ENCODE data around the gene TRMT11.
"Not testable (repeated sequence)": the region's sequence is repeated elsewhere in the genome, so short reads cannot be mapped to it uniquely, and the experiment has no call there.

TRMT11 gene

DNA sequence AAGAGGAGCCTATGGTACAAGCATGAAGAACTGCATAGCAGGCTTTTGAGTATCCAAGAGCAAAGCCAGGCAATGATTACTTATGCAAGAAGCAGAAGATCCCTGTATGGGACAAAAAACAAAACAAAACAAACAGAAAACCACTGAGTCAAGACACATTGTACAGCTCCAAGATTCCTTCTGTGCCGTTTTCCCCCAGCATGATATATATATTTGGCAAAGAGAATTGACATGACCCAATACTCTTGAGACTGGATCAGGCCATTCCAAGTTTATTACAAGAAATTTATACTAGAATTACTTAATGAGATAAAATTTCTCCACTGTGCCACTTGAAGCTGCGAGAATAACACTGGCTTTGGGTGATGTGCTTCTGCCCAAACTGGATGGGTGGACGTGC, 65.5 kb downstream of the TRMT11 start:
- no peak for FAIRE-seq
- no peak for DNase-seq (ENCODE audit: insufficient read length, low spot score)

DNA sequence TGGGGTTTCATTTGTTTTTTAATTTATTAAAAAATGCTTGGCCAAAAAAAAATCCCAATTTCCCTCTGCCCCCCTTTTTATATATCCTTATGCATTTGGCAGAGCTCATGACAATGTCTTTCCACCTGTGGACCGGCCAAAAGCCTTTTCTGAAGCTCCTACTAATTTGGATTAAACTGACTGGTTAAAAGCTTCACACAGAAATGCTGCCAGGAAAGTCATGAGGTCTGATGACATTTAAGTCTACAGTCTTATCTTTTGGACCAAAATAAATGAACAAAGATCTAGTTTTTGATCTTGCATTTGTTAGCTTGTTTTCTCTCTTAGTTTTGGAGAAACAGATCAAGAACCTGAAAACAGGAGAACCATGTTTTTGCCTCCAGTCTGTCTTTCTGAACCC, 66.1 kb downstream of the TRMT11 start:
- no peak for TF ChIP-seq SPI1 (IDR thresholded peaks at IDR 0.05; ENCODE audit: low read depth, low read length)
- no peak for TF ChIP-seq POLR2AphosphoS5 (IDR thresholded peaks at IDR 0.05; ENCODE audit: low read depth, low read length)
- no peak for TF ChIP-seq TAF1 (IDR thresholded peaks at IDR 0.05; ENCODE audit: low read depth, low read length)
- no peak for TF ChIP-seq PAX5 (IDR thresholded peaks at IDR 0.05; ENCODE audit: insufficient read depth, low read length, severe bottlenecking)
- TF ChIP-seq POLR2A (IDR thresholded peaks at IDR 0.05; ENCODE audit: low read depth, low read length) = no peak
- TF ChIP-seq POU2F2 (IDR thresholded peaks at IDR 0.05; ENCODE audit: low read depth, low read length) = no peak
- no peak for DNase-seq (ENCODE audit: insufficient read length, low spot score)
- FAIRE-seq = no peak

More for the DNA sequence above, 65.5 kb downstream of the TRMT11 start:
- TF ChIP-seq PAX5 (IDR thresholded peaks at IDR 0.05; ENCODE audit: insufficient read depth, low read length, severe bottlenecking) = no peak
- no peak for TF ChIP-seq TAF1 (IDR thresholded peaks at IDR 0.05; ENCODE audit: low read depth, low read length)
- no peak for TF ChIP-seq POLR2A (IDR thresholded peaks at IDR 0.05; ENCODE audit: low read depth, low read length)
- no peak for TF ChIP-seq POU2F2 (IDR thresholded peaks at IDR 0.05; ENCODE audit: low read depth, low read length)
- no peak for TF ChIP-seq SPI1 (IDR thresholded peaks at IDR 0.05; ENCODE audit: low read depth, low read length)
- TF ChIP-seq POLR2AphosphoS5 (IDR thresholded peaks at IDR 0.05; ENCODE audit: low read depth, low read length) = no peak

DNA sequence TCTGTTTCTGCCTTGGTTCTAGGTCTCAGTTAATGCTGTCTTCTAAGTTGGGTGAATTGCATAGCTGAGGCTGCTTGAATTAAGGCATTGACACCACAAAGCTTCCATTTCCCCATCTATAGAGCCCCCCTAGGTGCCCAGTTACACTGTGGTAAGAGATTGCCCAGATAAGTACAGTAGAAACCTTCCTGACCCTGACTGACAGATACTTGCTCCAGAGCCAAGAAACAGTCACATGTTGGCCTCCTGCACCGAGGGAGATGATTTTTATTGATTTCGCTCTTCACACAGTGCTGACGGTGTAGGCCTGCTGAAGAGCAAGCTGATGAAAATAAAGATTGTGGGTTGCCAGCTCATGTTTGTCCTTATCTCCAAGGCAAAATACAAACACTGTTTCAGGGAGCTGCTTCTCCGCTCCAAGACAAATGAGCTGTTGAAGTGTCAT, 67.9 kb downstream of the TRMT11 start:
- DNase-seq (ENCODE audit: insufficient read length, low spot score) (no peak), FAIRE-seq (no peak)
- TF ChIP-seq SPI1 (IDR thresholded peaks at IDR 0.05; ENCODE audit: low read depth, low read length) = no peak
- TF ChIP-seq POLR2A (IDR thresholded peaks at IDR 0.05; ENCODE audit: low read depth, low read length) = no peak
- no peak for TF ChIP-seq POLR2AphosphoS5 (IDR thresholded peaks at IDR 0.05; ENCODE audit: low read depth, low read length)
- no peak for TF ChIP-seq TAF1 (IDR thresholded peaks at IDR 0.05; ENCODE audit: low read depth, low read length)
- TF ChIP-seq PAX5 (IDR thresholded peaks at IDR 0.05; ENCODE audit: insufficient read depth, low read length, severe bottlenecking) = no peak
- TF ChIP-seq POU2F2 (IDR thresholded peaks at IDR 0.05; ENCODE audit: low read depth, low read length) = no peak

DNA sequence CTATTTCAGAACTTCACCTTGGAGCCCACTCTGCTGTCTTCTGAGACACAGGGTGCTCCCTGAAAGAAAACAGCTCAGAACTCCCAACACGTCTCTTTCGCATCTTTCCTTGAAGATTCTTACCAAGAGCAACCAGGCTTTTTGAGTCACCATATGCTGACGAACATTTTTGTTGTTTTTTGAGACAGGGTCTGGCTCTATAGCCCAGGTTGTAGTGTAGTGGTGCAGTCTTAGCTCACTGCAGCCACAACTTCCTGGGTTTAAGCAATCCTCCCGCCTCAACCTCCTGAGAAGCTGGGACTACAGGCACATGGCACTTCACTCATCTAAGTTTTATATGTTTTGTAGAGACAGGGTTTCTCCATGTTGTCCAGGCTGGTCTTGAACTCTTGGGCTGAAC, 68.5 kb downstream of the TRMT11 start:
- DNase-seq (ENCODE audit: insufficient read length, low spot score) (no peak), FAIRE-seq (no peak)
- TF ChIP-seq POLR2A (IDR thresholded peaks at IDR 0.05; ENCODE audit: low read depth, low read length) = no peak
- TF ChIP-seq SPI1 (IDR thresholded peaks at IDR 0.05; ENCODE audit: low read depth, low read length) = no peak
- no peak for TF ChIP-seq POLR2AphosphoS5 (IDR thresholded peaks at IDR 0.05; ENCODE audit: low read depth, low read length)
- TF ChIP-seq POU2F2 (IDR thresholded peaks at IDR 0.05; ENCODE audit: low read depth, low read length) = no peak
- no peak for TF ChIP-seq TAF1 (IDR thresholded peaks at IDR 0.05; ENCODE audit: low read depth, low read length)
- TF ChIP-seq PAX5 (IDR thresholded peaks at IDR 0.05; ENCODE audit: insufficient read depth, low read length, severe bottlenecking) = no peak

DNA sequence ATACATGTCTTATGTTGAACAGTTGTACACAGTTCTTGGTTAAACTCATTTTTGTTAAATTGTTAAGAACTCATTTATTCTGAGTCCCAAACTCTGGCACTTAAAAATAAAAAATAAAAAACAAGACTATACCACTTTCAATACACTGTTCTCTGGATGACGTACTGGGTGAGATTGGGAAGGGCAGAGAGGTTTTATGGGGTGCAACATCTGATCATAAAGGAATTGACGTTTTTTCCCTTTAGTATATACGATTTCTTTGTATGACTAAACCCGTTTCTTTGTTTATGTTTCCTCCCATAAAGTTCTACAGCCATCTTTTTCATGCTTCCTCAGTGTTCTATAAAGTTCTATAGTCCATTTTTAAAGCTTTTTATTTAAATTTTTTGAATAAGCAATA, 69.1 kb downstream of the TRMT11 start:
- no peak for TF ChIP-seq TAF1 (IDR thresholded peaks at IDR 0.05; ENCODE audit: low read depth, low read length)
- TF ChIP-seq POLR2A (IDR thresholded peaks at IDR 0.05; ENCODE audit: low read depth, low read length) = no peak
- no peak for TF ChIP-seq SPI1 (IDR thresholded peaks at IDR 0.05; ENCODE audit: low read depth, low read length)
- no peak for TF ChIP-seq POLR2AphosphoS5 (IDR thresholded peaks at IDR 0.05; ENCODE audit: low read depth, low read length)
- TF ChIP-seq POU2F2 (IDR thresholded peaks at IDR 0.05; ENCODE audit: low read depth, low read length) = no peak
- no peak for TF ChIP-seq PAX5 (IDR thresholded peaks at IDR 0.05; ENCODE audit: insufficient read depth, low read length, severe bottlenecking)
- FAIRE-seq (no peak), DNase-seq (ENCODE audit: insufficient read length, low spot score) (no peak)

DNA sequence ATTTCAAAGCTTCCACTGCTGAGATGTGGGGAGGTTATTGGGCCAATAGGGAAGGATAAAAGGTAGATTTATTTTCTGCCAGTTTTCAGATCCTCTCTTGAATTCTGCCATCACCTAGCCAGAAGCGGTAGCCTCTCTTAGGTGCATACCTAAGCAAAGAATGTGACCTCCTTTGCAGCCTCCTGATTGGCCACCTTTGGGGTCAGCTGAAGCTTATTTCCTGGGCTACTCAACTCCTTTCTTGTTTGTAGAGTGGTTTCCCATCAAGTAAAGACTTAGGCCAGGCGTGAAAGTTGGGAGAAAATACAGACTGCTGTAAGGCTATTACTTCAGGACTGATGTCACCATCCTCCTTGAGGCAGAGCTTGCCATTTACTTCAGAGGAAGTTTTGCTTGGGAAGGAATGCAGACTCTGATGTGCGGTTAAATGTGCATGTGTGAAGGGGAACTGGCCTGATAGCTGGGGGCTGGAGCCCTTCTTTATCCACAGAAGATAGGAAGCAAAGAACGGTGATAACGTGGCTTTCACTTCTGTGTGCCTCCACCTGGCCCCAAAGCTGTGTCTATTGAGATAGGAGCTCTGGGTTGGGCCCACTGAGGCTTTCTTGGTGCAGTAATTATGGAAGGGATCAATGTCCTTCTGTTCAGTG, 70.1 kb downstream of the TRMT11 start:
- TF ChIP-seq TAF1 (IDR thresholded peaks at IDR 0.05; ENCODE audit: low read depth, low read length) (no peak), POLR2AphosphoS5 (IDR thresholded peaks at IDR 0.05; ENCODE audit: low read depth, low read length) (no peak), SPI1 (IDR thresholded peaks at IDR 0.05; ENCODE audit: low read depth, low read length) (no peak), PAX5 (IDR thresholded peaks at IDR 0.05; ENCODE audit: insufficient read depth, low read length, severe bottlenecking) (no peak), POU2F2 (IDR thresholded peaks at IDR 0.05; ENCODE audit: low read depth, low read length) (no peak), POLR2A (IDR thresholded peaks at IDR 0.05; ENCODE audit: low read depth, low read length) (no peak)
- DNase-seq (ENCODE audit: insufficient read length, low spot score) = no peak
- no peak for FAIRE-seq

DNA sequence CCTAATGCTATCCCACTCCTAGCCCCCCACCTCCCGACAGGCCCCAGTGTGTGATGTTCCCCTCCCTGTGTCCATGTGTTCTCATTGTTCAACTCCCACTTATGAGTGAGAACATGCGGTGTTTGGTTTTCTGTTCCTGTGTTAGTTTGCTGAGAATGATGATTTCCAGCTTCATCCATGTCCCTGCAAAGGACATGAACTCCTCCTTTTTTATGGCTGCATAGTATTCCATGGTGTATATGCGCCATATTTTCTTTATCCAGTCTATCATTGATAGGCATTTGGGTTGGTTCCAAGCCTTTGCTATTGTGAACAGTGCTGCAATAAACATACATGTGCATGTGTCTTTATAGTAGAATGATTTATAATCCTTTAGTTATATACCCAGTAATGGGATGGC, 71.7 kb downstream of the TRMT11 start:
- not testable (repeated sequence) for DNase-seq (ENCODE audit: insufficient read length, low spot score); FAIRE-seq

DNA sequence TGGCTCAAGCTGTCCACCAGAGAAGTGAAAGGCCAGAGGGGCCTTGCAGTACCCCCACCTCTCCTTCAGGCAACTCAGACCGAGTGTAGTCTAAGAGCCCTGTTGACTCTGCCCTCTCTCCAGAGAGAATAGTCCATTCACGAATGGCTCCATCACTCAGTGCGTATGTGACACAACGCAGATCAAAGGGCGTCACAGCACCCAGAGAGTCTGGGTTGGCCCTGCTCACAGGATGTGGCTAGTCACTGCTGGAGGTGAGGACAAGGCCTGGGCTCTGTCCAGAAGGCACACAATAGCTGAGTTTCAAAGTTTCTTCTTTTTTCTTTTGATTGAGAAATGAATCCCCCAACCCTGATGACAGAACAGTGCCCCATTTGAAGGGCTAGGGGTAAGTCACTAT, 74.1 kb downstream of the TRMT11 start:
- TF ChIP-seq TAF1 (IDR thresholded peaks at IDR 0.05; ENCODE audit: low read depth, low read length) (no peak), POLR2A (IDR thresholded peaks at IDR 0.05; ENCODE audit: low read depth, low read length) (no peak), POLR2AphosphoS5 (IDR thresholded peaks at IDR 0.05; ENCODE audit: low read depth, low read length) (no peak), PAX5 (IDR thresholded peaks at IDR 0.05; ENCODE audit: insufficient read depth, low read length, severe bottlenecking) (no peak), SPI1 (IDR thresholded peaks at IDR 0.05; ENCODE audit: low read depth, low read length) (no peak), POU2F2 (IDR thresholded peaks at IDR 0.05; ENCODE audit: low read depth, low read length) (no peak)
- no peak for DNase-seq (ENCODE audit: insufficient read length, low spot score)
- FAIRE-seq = no peak

DNA sequence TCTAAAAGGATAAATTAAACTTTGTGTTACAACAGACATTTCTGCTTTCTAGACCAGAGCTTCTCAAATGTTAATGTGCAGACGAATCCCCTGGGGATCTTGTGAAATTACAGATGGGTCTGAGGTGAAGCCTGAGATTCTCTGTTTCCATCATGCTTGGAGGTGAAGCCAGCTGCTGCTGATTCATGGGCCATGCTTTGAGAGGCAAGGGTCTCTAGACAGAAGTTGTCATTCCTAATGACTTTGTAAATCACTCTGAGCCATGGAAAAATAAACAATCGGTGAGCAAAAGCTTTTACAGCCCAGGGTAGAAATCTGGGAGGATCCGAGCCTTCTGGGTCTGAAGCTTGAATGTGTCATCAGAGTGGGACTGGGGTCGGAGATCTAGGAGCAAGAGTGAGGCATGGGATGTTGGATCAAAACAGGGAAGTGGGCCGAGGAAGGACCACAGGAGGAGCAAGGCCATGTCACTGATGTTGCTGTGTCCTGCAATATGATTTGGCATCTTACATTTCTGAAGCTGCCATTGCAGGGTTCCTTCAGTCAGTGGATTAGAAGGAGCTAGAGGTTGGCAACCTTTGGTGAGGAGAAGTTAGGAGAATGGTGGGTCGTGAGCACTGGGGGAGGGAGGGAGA, 77.3 kb downstream of the TRMT11 start:
- DNase-seq (ENCODE audit: insufficient read length, low spot score) (no peak), FAIRE-seq (no peak)
- TF ChIP-seq POU2F2 (IDR thresholded peaks at IDR 0.05; ENCODE audit: low read depth, low read length) = no peak
- TF ChIP-seq POLR2AphosphoS5 (IDR thresholded peaks at IDR 0.05; ENCODE audit: low read depth, low read length) = no peak
- no peak for TF ChIP-seq POLR2A (IDR thresholded peaks at IDR 0.05; ENCODE audit: low read depth, low read length)
- TF ChIP-seq SPI1 (IDR thresholded peaks at IDR 0.05; ENCODE audit: low read depth, low read length) = no peak
- TF ChIP-seq TAF1 (IDR thresholded peaks at IDR 0.05; ENCODE audit: low read depth, low read length) = no peak
- TF ChIP-seq PAX5 (IDR thresholded peaks at IDR 0.05; ENCODE audit: insufficient read depth, low read length, severe bottlenecking) = no peak

All from GM12891 (cell line).